ENCODE measurements around the gene MAN2B2. TPM values are rescaled to one million over a fixed set of nuclear protein-coding genes. Genes with fewer than 3 reads are reported as not detected.
A peak's percentile ranks its signal among the peaks of the same experiment; 100 is the strongest.

The MAN2B2 gene
- total and polyA plus RNA-seq, 9 of the 15 experiments (the other 6 are each of a cell fraction or from before 2014, with no cell fraction given), result 0.21 to 8.8 (median 3.7) TPM

DNA sequence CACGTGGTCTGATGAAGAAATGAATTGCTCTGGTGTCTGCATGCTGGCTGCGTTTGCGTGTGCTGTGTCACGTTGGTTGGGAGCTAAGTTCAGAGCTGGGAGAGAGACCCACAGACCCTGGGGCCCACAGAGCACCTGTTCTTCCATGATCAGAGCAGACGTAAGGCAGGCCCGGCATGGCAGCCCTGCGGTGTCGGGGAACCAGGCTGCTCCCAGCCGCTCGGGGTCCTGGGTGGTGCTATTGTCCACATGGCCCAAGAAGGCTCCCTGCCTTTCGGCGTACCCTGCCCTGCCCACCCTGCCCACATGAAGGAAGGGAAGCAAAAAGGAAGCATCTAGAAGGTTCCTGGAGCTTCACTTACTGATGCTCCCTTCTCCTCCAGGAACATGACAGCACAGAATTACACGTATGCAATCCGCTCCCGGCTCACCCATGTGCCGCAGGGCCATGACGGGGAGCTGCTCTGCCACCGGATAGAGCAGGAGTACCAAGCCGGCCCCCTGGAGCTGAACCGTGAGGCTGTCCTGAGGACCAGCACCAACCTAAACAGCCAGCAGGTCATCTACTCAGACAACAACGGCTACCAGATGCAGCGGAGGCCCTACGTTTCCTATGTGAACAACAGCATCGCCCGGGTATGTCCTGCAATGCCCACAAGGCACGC, 34.6 kb downstream of the MAN2B2 start (continued):
- TF ChIP-seq, protein P1, sequence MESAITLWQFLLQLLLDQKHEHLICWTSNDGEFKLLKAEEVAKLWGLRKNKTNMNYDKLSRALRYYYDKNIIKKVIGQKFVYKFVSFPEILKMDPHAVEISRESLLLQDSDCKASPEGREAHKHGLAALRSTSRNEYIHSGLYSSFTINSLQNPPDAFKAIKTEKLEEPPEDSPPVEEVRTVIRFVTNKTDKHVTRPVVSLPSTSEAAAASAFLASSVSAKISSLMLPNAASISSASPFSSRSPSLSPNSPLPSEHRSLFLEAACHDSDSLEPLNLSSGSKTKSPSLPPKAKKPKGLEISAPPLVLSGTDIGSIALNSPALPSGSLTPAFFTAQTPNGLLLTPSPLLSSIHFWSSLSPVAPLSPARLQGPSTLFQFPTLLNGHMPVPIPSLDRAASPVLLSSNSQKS (CRISPR knock-in tag; IDR thresholded peaks at IDR 0.05), result no peak
- TF ChIP-seq SMARCA4 (IDR thresholded peaks at IDR 0.05), result no peak

DNA sequence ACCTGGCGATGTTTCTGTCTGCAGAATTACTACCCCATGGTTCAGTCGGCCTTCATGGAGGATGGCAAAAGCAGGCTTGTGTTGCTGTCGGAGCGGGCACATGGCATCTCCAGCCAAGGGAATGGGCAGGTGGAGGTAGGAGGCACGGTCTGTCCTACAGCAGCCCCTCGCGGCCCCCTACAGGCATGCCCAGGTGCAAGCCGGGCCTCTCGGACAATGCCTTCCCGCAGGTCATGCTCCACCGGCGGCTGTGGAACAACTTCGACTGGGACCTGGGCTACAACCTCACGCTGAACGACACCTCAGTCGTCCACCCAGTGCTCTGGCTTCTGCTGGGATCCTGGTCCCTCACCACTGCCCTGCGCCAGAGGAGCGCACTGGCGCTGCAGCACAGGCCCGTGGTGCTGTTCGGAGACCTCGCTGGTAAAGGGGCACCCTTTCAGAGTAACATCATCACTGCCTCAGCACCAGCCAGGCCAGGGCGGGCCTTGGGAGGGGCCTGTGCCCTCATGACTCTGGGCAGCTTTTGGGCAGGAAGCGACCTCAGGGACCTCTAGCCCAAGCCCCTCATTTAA, 36.0 kb downstream of the MAN2B2 start:
- no peak overlapping the region for H2AFZ ChIP-seq (ENCODE audit: low read depth, low read length)
- POLR2A ChIA-PET, result interaction anchor here (0.6 to 1.3 kb wide), 4 partner anchors 9 to 125 kb away, joined by 3 read pairs; no protein-coding TSS in a partner anchor
- ATAC-seq (no peak), DNase-seq (ENCODE audit: extremely low read depth in 1 of 4, low spot score in 3 of 4) (no peak), FAIRE-seq (no peak)
- no peak overlapping the region for H3K9ac ChIP-seq (ENCODE audit: insufficient read depth in 1 of 2, low read depth in 2 of 2, low read length in 2 of 2)
- H3K4me2 ChIP-seq (ENCODE audit: insufficient read depth, low read length), result no peak overlapping the region
- in situ Hi-C loops (cut with MboI), result no loop called here
- 79% methylated on average over 21 of the region's 24 CpGs for WGBS (ENCODE audit: insufficient coverage, low coverage, missing lambda C conversion rate)
- H3K36me3 ChIP-seq (ENCODE audit: control insufficient read depth, insufficient read depth, low read length), result no peaks in the 10 kb centered on the region; the same call in 2 of the 3 replicates
- no peak overlapping the region for H3K4me3 ChIP-seq
- CTCF ChIA-PET (ENCODE audit: low intra/inter-chr PET ratio), result no interaction called here
- TF ChIP-seq FOXJ3 (CRISPR knock-in tag; IDR thresholded peaks at IDR 0.05), result no peak
- TF ChIP-seq POLR2G (IDR thresholded peaks at IDR 0.05; ENCODE audit: low read depth, low read length), result peak; percentile 30; the same call in 1 of the 2 replicates
- no peak for TF ChIP-seq ZNF444 (CRISPR knock-in tag; IDR thresholded peaks at IDR 0.05)
- no TSS peak for BruUV-seq (replicated peaks)
- no peaks in the 10 kb centered on the region; a peak in 1 of 5 replicates for H3K27me3 ChIP-seq (ENCODE audit: control insufficient read depth in 2 of 2, insufficient read depth in 2 of 2, low read length in 2 of 2)
- intact Hi-C loops (cut with micrococcal nuclease), result no loop called here
- H3K4me1 ChIP-seq (replicated peaks in 1 of 2; ENCODE audit: control insufficient read depth in 2 of 2, insufficient read depth in 2 of 2, low read length in 2 of 2), result peaks cover 0 to 7% of the 10 kb centered on the region in 2 experiments; a peak in 1 of 5 replicates
- no peaks in the 10 kb centered on the region for H3K79me2 ChIP-seq (ENCODE audit: control insufficient read depth, insufficient read depth, low read length)
- H3K9me1 ChIP-seq (ENCODE audit: control insufficient read depth, insufficient read depth, low read length), result no peaks in the 10 kb centered on the region
- H3K9me3 ChIP-seq (replicated peaks; ENCODE audit: control insufficient read depth, insufficient read depth, low read depth, low read length), result no peaks in the 10 kb centered on the region
- H3K27ac ChIP-seq (ENCODE audit: extremely low read depth, low read depth, low read length), result no peak overlapping the region
- 0 out of 2 replicates have a peak, but pooled peaks cover 4% of the 10 kb centered on the region for H4K20me1 ChIP-seq (replicated peaks; ENCODE audit: control insufficient read depth, insufficient read depth, low read length)

Data from K562 (cell line).